K562 (cell line): ENCODE data around the gene ZMIZ1. TPM values are rescaled to one million over a fixed set of nuclear protein-coding genes. Genes with fewer than 3 reads are reported as not detected.
A peak's percentile ranks its signal among the peaks of the same experiment; 100 is the strongest.

ENCODE experiments used
- ATAC-seq: fragments of 200-7000 bp; cut with Tn5 transposase; 3 replicates; pipeline ENCODE4 v1.9.1; 2020; ENCODE audit warnings: moderate library complexity
- BruUV-seq: library from RNA; stranded (reverse); fragments of 400-500 nt; replicated peaks from 2 replicates; lab custom pipeline; 2021; lab: Mats Ljungman, UMichigan
- CTCF ChIA-PET: fragments of 300-600 bp; formaldehyde crosslinking; extraction: SDS; loops from one replicate; lab custom pipeline; 2021; ENCODE audit warnings: low intra/inter-chr PET ratio; lab: Yijun Ruan, JAX
- POLR2A ChIA-PET: fragments of 300-600, 350-650 bp; sonication (Branson Sonifier 250); formaldehyde crosslinking; extraction: SDS; loops from one replicate; lab custom pipeline; 2021; ENCODE audit warnings: antibody characterized with exemption, inconsistent platforms; lab: Yijun Ruan, JAX
- DNase-seq, 4 experiments: peaks; one replicate each; pipeline versions ENCODE4 v3.0.0 to v3.0.0-alpha.2; 2011 to 2018; ENCODE audit warnings: low spot score in 3 of 4, mixed read lengths in 3 of 4; ENCODE audit errors: extremely low read depth in 1 of 4
- FAIRE-seq: peaks from 2 replicates; lab custom pipeline; 2011; peaks lifted over from hg19 to GRCh38; lab: Jason Lieb, UNC
- H2AFZ ChIP-seq: 2 replicates; pipeline ENCODE4 v1.6.0; 2011; ENCODE audit warnings: low read depth, low read length, control low read depth, inconsistent platforms
- H3K27ac ChIP-seq: fragments of 200-600 bp; 3 replicates; pipeline ENCODE4 v1.8.0; 2011; ENCODE audit warnings: low read depth, mild to moderate bottlenecking, control low read depth, inconsistent platforms, low read length, moderate library complexity, mixed read lengths; ENCODE audit errors: extremely low read depth
- H3K27me3 ChIP-seq, 2 experiments: fragments of 300-600 bp in 1 of 2; 2 replicates in 1 of 2; 3 replicates in 1 of 2; pipeline versions ENCODE4 v1.6.0 to v1.8.0; 2011; ENCODE audit warnings: inconsistent platforms in 2 of 2, low read length in 2 of 2, mild to moderate bottlenecking in 1 of 2, mixed read lengths in 1 of 2, moderate library complexity in 1 of 2; ENCODE audit not compliant: control insufficient read depth in 2 of 2, insufficient read depth in 2 of 2
- H3K36me3 ChIP-seq: fragments of 300-600 bp; 3 replicates; pipeline ENCODE4 v1.8.0; 2011; ENCODE audit warnings: mild to moderate bottlenecking, low read length, inconsistent platforms; ENCODE audit not compliant: control insufficient read depth, insufficient read depth
- H3K4me1 ChIP-seq, 2 experiments: fragments of 200-600 bp in 1 of 2; replicated peaks in 1 of 2; 2 replicates in 1 of 2; 3 replicates in 1 of 2; pipeline versions ENCODE4 v1.5.1 to v1.8.0; 2011; ENCODE audit warnings: inconsistent platforms in 2 of 2, low read length in 2 of 2, mild to moderate bottlenecking in 1 of 2, mixed read lengths in 1 of 2, moderate library complexity in 1 of 2; ENCODE audit not compliant: control insufficient read depth in 2 of 2, insufficient read depth in 2 of 2
- H3K4me2 ChIP-seq: 2 replicates; pipeline ENCODE4 v1.6.1; 2011; ENCODE audit warnings: low read length, control low read depth, inconsistent platforms, mixed read lengths; ENCODE audit not compliant: insufficient read depth
- H3K4me3 ChIP-seq: fragments of 200-600 bp; sonication (generic), shearing (Covaris generic); 2 replicates; pipeline ENCODE4 v1.5.1; 2016; ENCODE audit warnings: control low read depth, inconsistent platforms
- H3K79me2 ChIP-seq: fragments of 200-600 bp; 3 replicates; pipeline ENCODE4 v1.8.0; 2011; ENCODE audit warnings: low read length, inconsistent platforms; ENCODE audit not compliant: control insufficient read depth, insufficient read depth
- H3K9ac ChIP-seq, 2 experiments: 2 replicates each; pipeline versions ENCODE4 v1.6.0 to v1.6.1; 2011; ENCODE audit warnings: low read depth in 2 of 2, low read length in 2 of 2, control low read depth in 1 of 2, inconsistent platforms in 1 of 2, mild to moderate bottlenecking in 1 of 2, mixed read lengths in 1 of 2; ENCODE audit not compliant: insufficient read depth in 1 of 2
- H3K9me1 ChIP-seq: one replicate; pipeline ENCODE4 v1.6.0; 2011; ENCODE audit warnings: inconsistent platforms, mild to moderate bottlenecking, low read length, moderate library complexity; ENCODE audit not compliant: control insufficient read depth, insufficient read depth
- H3K9me3 ChIP-seq: replicated peaks from 2 replicates; pipeline ENCODE4 v1.5.1; 2011; ENCODE audit warnings: low read depth, low read length, inconsistent platforms; ENCODE audit not compliant: control insufficient read depth, insufficient read depth
- H4K20me1 ChIP-seq: replicated peaks from 2 replicates; pipeline ENCODE4 v1.6.1; 2011; ENCODE audit warnings: low read length, inconsistent platforms, mixed read lengths; ENCODE audit not compliant: control insufficient read depth, insufficient read depth
- BCLAF1 ChIP-seq, 2 experiments: fragments of 450-650 bp in 1 of 2; IDR thresholded peaks; 2 replicates each; pipeline ENCODE4 v1.6.1; 2011 to 2017; ENCODE audit warnings: low read depth in 2 of 2, antibody characterized with exemption in 1 of 2, borderline replicate concordance in 1 of 2, low read length in 1 of 2, mild to moderate bottlenecking in 1 of 2, mixed read lengths in 1 of 2; ENCODE audit not compliant: control insufficient read depth in 1 of 2
- ESRRA ChIP-seq: fragments of 450-650 bp; IDR thresholded peaks from 2 replicates; pipeline ENCODE4 v1.6.1; 2014; ENCODE audit warnings: low read depth, mild to moderate bottlenecking, moderate library complexity, borderline replicate concordance
- FOXJ2 ChIP-seq: fragments of 200-800 bp; sonication (Bioruptor generic); IDR thresholded peaks from 2 replicates; pipeline ENCODE4 v1.6.1; 2016; ENCODE audit warnings: missing genetic modification characterization, missing compliant biosample characterization
- FOXJ3 ChIP-seq: sonication (generic); formaldehyde crosslinking; IDR thresholded peaks from 2 replicates; pipeline ENCODE4 v1.4.0; 2020; ENCODE audit warnings: mild to moderate bottlenecking, missing genetic modification reagents
- HBP1 ChIP-seq: fragments of 450-650 bp; formaldehyde crosslinking; IDR thresholded peaks from 2 replicates; pipeline ENCODE4 v1.4.0; 2022; ENCODE audit warnings: missing genetic modification characterization
- KDM2B ChIP-seq: fragments of 250-450 bp; sonication (Bioruptor Pico); IDR thresholded peaks from 2 replicates; pipeline ENCODE4 v1.8.0; 2021; ENCODE audit warnings: mild to moderate bottlenecking, moderate library complexity
- POLR2AphosphoS2 ChIP-seq: IDR thresholded peaks from 2 replicates; pipeline ENCODE4 v1.6.1; 2012; ENCODE audit warnings: low read length, improper control_type of control experiment
- RAD51 ChIP-seq: fragments of 450-650 bp; IDR thresholded peaks from 2 replicates; pipeline ENCODE4 v1.7.1; 2016; ENCODE audit warnings: low read depth, mild to moderate bottlenecking, borderline replicate concordance
- SMARCB1 ChIP-seq: IDR thresholded peaks from 2 replicates; pipeline ENCODE4 v1.6.1; 2011; ENCODE audit warnings: improper control_type of control experiment, low read depth; ENCODE audit not compliant: insufficient read length
- TAF15 ChIP-seq: fragments of 200-400 bp; formaldehyde crosslinking; IDR thresholded peaks from 2 replicates; pipeline ENCODE4 v1.6.1; 2017; ENCODE audit warnings: mild to moderate bottlenecking, low read depth, low read length, moderate library complexity
- TRIM25 ChIP-seq: fragments of 450-650 bp; IDR thresholded peaks from 2 replicates; pipeline ENCODE4 v1.7.0; 2016; ENCODE audit warnings: borderline replicate concordance
- U2AF2 ChIP-seq: fragments of 200-400 bp; formaldehyde crosslinking; optimal IDR thresholded peaks from 2 replicates; pipeline ENCODE3; 2017; ENCODE audit warnings: low read depth, mild to moderate bottlenecking, low read length
- ZNF217 ChIP-seq: sonication (generic); formaldehyde crosslinking; IDR thresholded peaks from 2 replicates; pipeline ENCODE4 v1.8.0; 2022; ENCODE audit warnings: mild to moderate bottlenecking, missing genetic modification reagents
- ZNF696 ChIP-seq: fragments of 250-450 bp; sonication (Bioruptor Pico); conservative IDR thresholded peaks from 2 replicates; pipeline ENCODE4 v1.4.0; 2020; ENCODE audit warnings: mild to moderate bottlenecking, moderate library complexity
- WGBS: fragments of 100-300 bp; shearing (Covaris generic); methylation state at CpG from one replicate; pipeline ENCODE4 v1.1.6; 2016; ENCODE audit warnings: low coverage, mixed read lengths; ENCODE audit not compliant: insufficient coverage; ENCODE audit errors: missing lambda C conversion rate; 5-methylcytosine and 5-hydroxymethylcytosine counted together
- in situ Hi-C: fragments of 300-500 bp; cut with MboI; formaldehyde crosslinking; loops from 4 replicates; pipeline ENCODE4 v1.15.0; 2018; ENCODE audit warnings: inconsistent platforms, mixed read lengths
- intact Hi-C: fragments of 100-400 bp; cut with micrococcal nuclease; formaldehyde crosslinking; loops from 2 replicates; pipeline ENCODE4 v1.14.2; 2022
- polyA plus RNA-seq, 8 experiments: library from polyadenylated mRNA; depleted of rRNA in 4 of 8; stranded (reverse) in 5 of 8; unstranded in 3 of 8; fragments of >200 nt; fragmentation: Nextera tagmentation in 2 of 8; fragmentation: Illumina TruSeq in 1 of 8; extraction: Ambion mirVana in 2 of 8; extraction: Trizol in 1 of 8; gene quantifications; 2 replicates each; pipeline versions ENCODE4 v1.2.1 to v1.2.3, GENCODE V29; 2011 to 2014; ENCODE audit warnings: inconsistent platforms in 1 of 8, missing spikeins in 1 of 8
- total RNA-seq, 7 experiments: library from RNA; depleted of rRNA in 6 of 7; stranded (reverse); fragments of >200 nt in 6 of 7; fragmentation: Illumina TruSeq in 2 of 7; extraction: Trizol in 2 of 7; gene quantifications; 2 replicates each; pipeline versions ENCODE4 v1.2.1 to v1.2.3, GENCODE V29; 2011 to 2021; ENCODE audit warnings: low replicate concordance in 1 of 7

The ZMIZ1 gene
- total and polyA plus RNA-seq, 9 of the 15 experiments (the other 6 are each of a cell fraction or from before 2014, with no cell fraction given): 1.0 to 37.3 (median 4.3) TPM

- POLR2A ChIA-PET: interaction anchor here (0.6 to 1.9 kb wide), 7 partner anchors 10 to 1094 kb away, joined by 3 to 6 read pairs (median 3); no protein-coding TSS in a partner anchor
- Histone ChIP-seq H3K79me2 (no peaks in the 10 kb centered on the region), H3K27me3 (no peaks in the 10 kb centered on the region), H2AFZ (no peak overlapping the region), H3K4me3 (no peak overlapping the region), H3K4me2 (0 out of 2 replicates have a peak overlapping the region, but pooled peaks have one; percentile 28), H3K9me3 (no peaks in the 10 kb centered on the region), H3K27ac (peak overlapping the region; percentile 34; the same call in 1 of the 3 replicates), H4K20me1 (0 out of 2 replicates have a peak, but pooled peaks cover 1% of the 10 kb centered on the region), H3K9me1 (no peaks in the 10 kb centered on the region), H3K36me3 (peaks cover 21% of the 10 kb centered on the region), H3K4me1 (peaks cover 63 to 66% of the 10 kb centered on the region in 2 experiments), H3K9ac (peak overlapping the region; percentile 17 to 84; a peak in 3 of 4 replicates)
- CTCF ChIA-PET: no interaction called here
- 33% methylated on average over 14 of the region's 14 CpGs for WGBS
- ATAC-seq: peak; percentile 78
- intact Hi-C loops: no loop called here
- peak; percentile 62 to 83 (median 74) for DNase-seq
- no TSS peak for BruUV-seq
- FAIRE-seq: peak; percentile 68
- in situ Hi-C loops: loop anchor here (25.0 kb wide), 2 partner anchors 101 to 1151 kb away; partner anchors contain the start of genes POLR3A and RPS24
- TF ChIP-seq SMARCB1 (no peak), TRIM25 (no peak), POLR2AphosphoS2 (no peak), U2AF2 (no peak), KDM2B (CRISPR knock-in tag) (no peak), FOXJ2 (tag) (no peak), ZNF696 (CRISPR knock-in tag) (no peak), ZNF217 (CRISPR knock-in tag) (no peak), TAF15 (no peak), BCLAF1 (IDR thresholded peaks at IDR 0.05; ENCODE audit: borderline replicate concordance in 1 of 2, control insufficient read depth in 1 of 2, low read depth in 2 of 2, low read length in 1 of 2) (no peak), RAD51 (peak; percentile 53; the same call in 1 of the 2 replicates), HBP1 (CRISPR knock-in tag) (no peak), FOXJ3 (CRISPR knock-in tag) (no peak), ESRRA (0 out of 2 replicates have a peak, but pooled peaks have one; percentile 38)
Observed at GRCh38 chr10:79188154-79188965, 119.6 kb downstream of the ZMIZ1 start.
